ENCODE measurements around the gene CD44.
A peak's percentile ranks its signal among the peaks of the same experiment; 100 is the strongest.

CD44 gene

DNA sequence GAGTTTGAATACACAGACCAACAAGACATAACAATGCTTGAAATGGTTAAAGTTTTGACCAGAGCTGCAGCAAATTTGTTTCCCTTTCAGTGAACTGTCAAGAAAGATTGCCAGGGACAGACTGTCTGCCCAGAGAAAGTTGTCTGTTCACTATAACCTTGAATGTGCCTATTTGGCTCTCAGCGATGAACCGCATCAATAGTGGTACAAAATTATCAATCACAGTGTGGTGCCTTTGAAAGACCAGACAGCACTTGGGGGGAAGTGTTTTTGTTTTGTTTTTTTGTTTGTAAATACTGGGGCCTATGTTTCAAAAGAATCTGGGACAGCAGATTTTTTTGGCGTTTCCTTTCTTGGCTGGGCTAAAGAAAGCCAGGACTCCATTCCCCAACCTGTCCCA, 123.1 kb downstream of the CD44 start:
- no peak for DNase-seq (ENCODE audit: low read depth in 3 of 3)

DNA sequence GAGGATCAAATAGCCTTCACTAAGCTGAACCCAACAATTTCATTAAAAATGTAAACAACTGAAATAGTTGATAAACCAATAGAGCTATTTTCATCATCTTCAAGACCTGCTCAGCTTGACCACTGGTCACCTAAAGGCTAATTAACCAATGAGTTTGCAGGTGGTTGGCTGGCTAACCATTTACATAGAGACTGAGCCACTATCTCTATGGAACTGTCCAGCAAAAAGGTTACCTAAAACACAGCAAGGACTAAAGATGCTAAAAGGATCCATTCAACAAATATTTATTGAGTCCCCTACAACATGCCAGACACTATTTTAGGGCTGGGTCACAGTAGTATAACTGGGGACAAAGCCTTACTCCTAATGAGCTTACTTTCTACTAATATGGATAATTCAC, 123.8 kb downstream of the CD44 start:
- no peak for DNase-seq (ENCODE audit: low read depth in 3 of 3)

DNA sequence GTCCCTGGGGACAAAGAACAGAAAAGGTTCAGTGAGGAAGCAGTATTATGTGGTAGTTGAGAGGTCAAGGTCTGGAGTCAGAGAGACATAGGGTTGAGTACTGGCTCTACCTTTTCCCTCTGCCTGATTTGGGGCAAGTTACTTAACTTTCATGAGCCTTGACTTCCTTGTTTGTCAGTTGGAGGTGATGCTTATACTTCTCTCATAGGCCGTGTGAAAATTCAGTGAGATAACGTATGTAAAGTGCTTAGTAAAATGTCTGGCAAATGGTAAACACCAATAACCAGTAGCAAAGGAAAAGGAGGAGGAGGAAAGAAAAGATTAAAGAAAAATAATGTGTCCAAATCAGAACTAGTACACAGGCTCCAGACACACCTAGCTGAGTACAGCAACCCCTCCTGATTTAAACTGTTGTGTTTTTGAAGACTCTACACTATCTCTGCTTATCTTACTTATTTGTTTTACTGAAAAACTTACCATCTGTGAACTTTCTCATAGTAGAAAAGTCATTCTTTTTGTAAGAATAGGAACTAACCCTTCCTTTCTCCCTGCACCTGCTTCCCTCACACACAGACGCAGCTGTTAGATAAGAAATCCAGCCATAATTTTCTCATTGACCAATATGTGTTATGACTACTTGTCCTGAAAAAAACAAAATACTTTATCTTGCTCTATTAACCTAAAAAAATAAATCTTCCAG, 126.9 kb downstream of the CD44 start:
- DNase-seq (ENCODE audit: low read depth in 3 of 3) = no peak

DNA sequence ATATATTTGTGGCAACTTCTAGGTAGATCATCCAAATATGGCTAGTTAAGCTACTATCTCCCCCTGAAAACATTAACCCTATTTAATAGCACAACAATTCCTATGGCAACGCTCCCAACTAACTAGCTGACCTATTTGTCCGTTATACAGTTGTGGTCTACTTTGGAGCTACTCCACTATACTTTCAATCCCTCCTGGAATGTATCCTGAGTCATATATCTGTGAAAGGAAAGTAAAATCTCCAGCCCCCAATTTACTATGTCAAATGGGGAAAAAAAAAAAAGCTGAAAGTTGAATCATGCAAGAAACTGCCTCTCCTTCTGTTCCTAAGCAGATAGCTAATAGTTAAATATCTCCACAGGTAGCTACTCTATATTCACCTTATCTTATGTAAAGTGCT, 128.5 kb downstream of the CD44 start:
- DNase-seq (ENCODE audit: low read depth in 3 of 3) = no peak

DNA sequence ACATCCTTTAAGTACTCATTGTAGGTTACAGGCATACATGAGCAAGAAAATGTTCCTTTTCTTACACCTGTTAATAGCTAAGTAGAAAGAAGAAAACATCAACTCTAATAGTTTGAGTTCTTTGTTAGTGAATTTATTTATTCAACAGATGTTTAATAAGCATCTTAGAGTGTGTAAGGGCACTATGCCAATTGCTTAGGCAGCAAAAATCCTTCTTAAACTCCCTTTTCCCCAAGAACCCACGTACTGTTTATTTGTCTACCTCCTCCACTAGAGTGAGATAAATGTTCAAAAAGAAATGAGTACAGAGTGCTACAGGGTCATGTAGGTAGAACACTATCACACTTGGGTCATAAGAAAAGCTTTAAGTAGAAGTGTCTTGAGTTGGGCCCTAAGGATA, 131.4 kb downstream of the CD44 start:
- DNase-seq (ENCODE audit: low read depth in 3 of 3) = no peak

GRCh38 chr11:35271031-35271430, 132.1 kb downstream of the CD44 start:
- no peak for DNase-seq (ENCODE audit: low read depth in 3 of 3)

DNA sequence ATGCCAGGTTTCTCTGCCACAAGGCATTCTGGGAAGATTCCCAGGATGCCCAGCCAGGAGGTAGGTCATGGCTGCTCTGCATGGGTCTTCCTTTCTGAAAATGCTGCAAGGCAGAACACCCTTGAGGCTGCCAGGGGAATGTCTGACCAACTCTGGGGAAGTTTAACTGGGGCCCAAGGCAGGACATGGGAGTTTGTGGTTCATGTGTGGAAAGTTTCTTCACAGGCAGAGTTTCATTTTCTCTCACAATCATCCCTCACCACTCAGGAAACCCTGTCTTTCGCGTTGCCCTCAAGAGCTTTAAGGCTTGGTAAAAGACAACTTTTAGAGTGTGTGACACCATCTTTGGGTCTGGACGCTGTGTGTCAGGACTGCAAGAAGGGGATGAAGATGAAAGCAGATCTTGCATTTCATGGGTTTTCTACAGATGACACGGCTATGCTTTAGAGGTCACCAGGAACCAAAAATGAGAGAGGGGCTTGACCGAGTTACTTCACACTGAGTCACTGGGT, 133.5 kb downstream of the CD44 start:
- DNase-seq (ENCODE audit: low read depth in 3 of 3) = peak in 2 of 3 experiments; percentile 16

GRCh38 chr11:35274909-35275785, 136.2 kb downstream of the CD44 start:
- no peak for DNase-seq (ENCODE audit: low read depth in 3 of 3)

GRCh38 chr11:35275786-35276170, 136.8 kb downstream of the CD44 start:
- DNase-seq (ENCODE audit: low read depth in 3 of 3) = no peak

- DNase-seq (ENCODE audit: low read depth in 3 of 3) = no peak
These were observed 137.6 kb downstream of the CD44 start for GRCh38 chr11:35276396-35277145.

DNA sequence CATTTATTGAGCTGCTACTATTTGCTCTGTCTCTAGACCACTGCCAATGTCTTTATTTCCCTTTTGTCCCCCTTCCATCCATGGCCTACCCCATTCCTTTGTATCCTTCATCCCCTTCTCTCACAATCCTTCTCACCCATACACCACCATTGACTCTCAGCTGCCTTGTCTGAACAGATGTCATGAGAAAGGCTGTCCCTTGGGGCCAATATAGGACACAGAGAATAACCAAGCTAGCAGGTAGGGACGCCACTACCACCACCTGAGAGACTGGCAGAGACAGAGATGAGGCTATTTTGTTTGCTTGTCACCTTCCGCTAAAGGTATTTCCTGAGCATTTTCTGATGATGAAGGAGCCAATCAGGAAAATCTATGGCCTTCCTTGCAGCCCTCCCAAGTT, 138.9 kb downstream of the CD44 start:
- DNase-seq (ENCODE audit: low read depth in 3 of 3) = no peak

- DNase-seq (ENCODE audit: low read depth in 3 of 3) = no peak
These were observed 141.8 kb downstream of the CD44 start for GRCh38 chr11:35280727-35281126.

DNA sequence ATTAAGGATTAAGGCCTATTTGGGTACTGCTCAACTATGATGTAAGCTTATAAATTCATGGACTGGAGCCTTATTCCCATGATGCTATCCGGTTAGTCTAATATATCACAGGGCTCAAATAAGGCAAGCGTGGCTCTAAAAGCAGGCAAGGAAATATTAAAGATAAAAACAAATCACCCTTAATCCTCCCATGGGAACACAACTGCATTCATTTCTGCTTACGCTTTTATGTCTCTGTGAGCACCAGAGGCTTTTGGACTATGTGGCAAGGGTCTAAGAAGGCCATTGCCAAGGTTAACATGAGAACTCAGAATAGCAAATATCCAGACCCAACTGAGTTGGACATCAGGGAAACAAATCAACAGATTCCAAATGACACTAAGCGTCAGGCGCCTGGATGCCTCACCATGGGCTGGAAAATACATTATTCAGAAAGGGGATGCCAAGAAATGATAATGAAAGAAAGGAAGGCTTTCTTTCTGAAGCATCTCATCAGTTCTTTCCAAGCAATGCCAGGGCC, 142.3 kb downstream of the CD44 start:
- no peak for DNase-seq (ENCODE audit: low read depth in 3 of 3)
